IMR-90 (cell line): Measurements from ENCODE around the gene TIMM44.
"Not testable (repeated sequence)": the region's sequence is repeated elsewhere in the genome, so short reads cannot be mapped to it uniquely, and the experiment has no call there.

ENCODE experiments used
- BHLHE40 ChIP-seq: fragments of 150-350 bp; IDR thresholded peaks from 2 replicates; pipeline ENCODE4 v1.6.1; 2016; ENCODE audit warnings: mild to moderate bottlenecking, low read depth, low read length
- CTCF ChIP-seq: conservative IDR thresholded peaks from 2 replicates; pipeline ENCODE4 v1.5.1; 2012; ENCODE audit warnings: mild to moderate bottlenecking, low read depth, low read length, improper control_type of control experiment
- ELK1 ChIP-seq: fragments of 150-350 bp; IDR thresholded peaks from 2 replicates; pipeline ENCODE4 v1.6.1; 2016; ENCODE audit warnings: low read depth, mild to moderate bottlenecking, low read length, moderate library complexity, borderline replicate concordance
- MAFK ChIP-seq: IDR thresholded peaks from 2 replicates; pipeline ENCODE4 v1.6.1; 2012; ENCODE audit warnings: low read depth, low read length, improper control_type of control experiment
- MAZ ChIP-seq: IDR thresholded peaks from 2 replicates; pipeline ENCODE4 v1.6.1; 2012; ENCODE audit warnings: low read depth, mild to moderate bottlenecking, low read length, improper control_type of control experiment, moderate library complexity, borderline replicate concordance
- POLR2A ChIP-seq: IDR thresholded peaks from 2 replicates; pipeline ENCODE4 v1.6.1; 2012; ENCODE audit warnings: mild to moderate bottlenecking, low read depth, low read length
- RAD21 ChIP-seq: IDR thresholded peaks from 2 replicates; pipeline ENCODE4 v1.6.1; 2012; ENCODE audit warnings: low read length, improper control_type of control experiment
- RFX5 ChIP-seq: IDR thresholded peaks from 2 replicates; pipeline ENCODE4 v1.8.0; 2012; ENCODE audit warnings: low read depth, mild to moderate bottlenecking, low read length, moderate library complexity
- SMC3 ChIP-seq: fragments of 150-350 bp; IDR thresholded peaks from 2 replicates; pipeline ENCODE4 v1.6.1; 2016; ENCODE audit warnings: low read depth, mild to moderate bottlenecking, antibody characterized with exemption, low read length, moderate library complexity

GRCh38 chr19:7893362-7894101, 49.9 kb downstream of the TIMM44 start:
- not testable (repeated sequence) for TF ChIP-seq POLR2A, CTCF, RFX5, BHLHE40, RAD21, MAZ, MAFK, ELK1, SMC3
